H1 (cell line): Measurements from ENCODE around the gene HOXB7.

Experiments
- BRCA1 ChIP-seq: IDR thresholded peaks from 2 replicates; pipeline ENCODE4 v1.6.1; 2012; ENCODE audit warnings: low read depth, low read length, improper control_type of control experiment
- EP300 ChIP-seq, 2 experiments: IDR thresholded peaks; 1 replicate in 1 of 2; 2 replicates in 1 of 2; pipeline ENCODE4 v1.6.1; 2011 to 2012; ENCODE audit warnings: low read depth in 2 of 2, low read length in 2 of 2, mild to moderate bottlenecking in 2 of 2, borderline replicate concordance in 1 of 2, inconsistent platforms in 1 of 2, moderate library complexity in 1 of 2
- GABPA ChIP-seq: IDR thresholded peaks from 2 replicates; pipeline ENCODE4 v1.6.1; 2011; ENCODE audit warnings: mild to moderate bottlenecking, low read length, moderate library complexity, borderline replicate concordance; ENCODE audit not compliant: insufficient read depth
- GTF2F1 ChIP-seq: IDR thresholded peaks from 2 replicates; pipeline ENCODE4 v1.6.1; 2012; ENCODE audit warnings: low read depth, low read length, improper control_type of control experiment, borderline replicate concordance
- HDAC6 ChIP-seq: IDR thresholded peaks from one replicate; pipeline ENCODE4 v1.7.1; 2012; ENCODE audit warnings: low read depth, mild to moderate bottlenecking, inconsistent platforms, low read length, moderate library complexity
- POLR2A ChIP-seq, 2 experiments: IDR thresholded peaks; 1 replicate in 1 of 2; 2 replicates in 1 of 2; pipeline ENCODE4 v1.6.1; 2011; ENCODE audit warnings: low read depth in 2 of 2, low read length in 2 of 2, mild to moderate bottlenecking in 2 of 2; ENCODE audit errors: control extremely low read depth in 1 of 2
- POLR2AphosphoS5 ChIP-seq: IDR thresholded peaks from 2 replicates; pipeline ENCODE4 v1.6.1; 2011; ENCODE audit warnings: low read depth, low read length
- RFX5 ChIP-seq: IDR thresholded peaks from 2 replicates; pipeline ENCODE4 v1.6.1; 2011; ENCODE audit warnings: low read depth, low read length, improper control_type of control experiment, borderline replicate concordance
- SIRT6 ChIP-seq: IDR thresholded peaks from one replicate; pipeline ENCODE4 v1.7.1; 2012; ENCODE audit warnings: low read length, inconsistent platforms
- TEAD4 ChIP-seq: IDR thresholded peaks from 2 replicates; pipeline ENCODE4 v1.6.1; 2012; ENCODE audit warnings: low read depth, low read length, inconsistent platforms, mixed read lengths
- ZNF274 ChIP-seq: IDR thresholded peaks from 2 replicates; pipeline ENCODE4 v1.7.0; 2012; ENCODE audit warnings: low read length, borderline replicate concordance; ENCODE audit errors: extremely low read depth
- TF ChIP-seq, protein P1 (sequence below), 3 experiments: IDR thresholded peaks; 1 replicate in 2 of 3; 2 replicates in 1 of 3; pipeline versions ENCODE4 v1.5.1 to v1.6.1; 2011; ENCODE audit warnings: low read length in 3 of 3, mild to moderate bottlenecking in 3 of 3, inconsistent platforms in 2 of 3, low read depth in 1 of 3, moderate library complexity in 1 of 3; ENCODE audit not compliant: insufficient read depth in 1 of 3; ENCODE audit errors: control extremely low read depth in 1 of 3
- TF ChIP-seq, protein P2 (sequence below): IDR thresholded peaks from 2 replicates; pipeline ENCODE4 v1.6.1; 2011; ENCODE audit warnings: low read depth, mild to moderate bottlenecking, low read length; ENCODE audit not compliant: insufficient read depth

DNA sequence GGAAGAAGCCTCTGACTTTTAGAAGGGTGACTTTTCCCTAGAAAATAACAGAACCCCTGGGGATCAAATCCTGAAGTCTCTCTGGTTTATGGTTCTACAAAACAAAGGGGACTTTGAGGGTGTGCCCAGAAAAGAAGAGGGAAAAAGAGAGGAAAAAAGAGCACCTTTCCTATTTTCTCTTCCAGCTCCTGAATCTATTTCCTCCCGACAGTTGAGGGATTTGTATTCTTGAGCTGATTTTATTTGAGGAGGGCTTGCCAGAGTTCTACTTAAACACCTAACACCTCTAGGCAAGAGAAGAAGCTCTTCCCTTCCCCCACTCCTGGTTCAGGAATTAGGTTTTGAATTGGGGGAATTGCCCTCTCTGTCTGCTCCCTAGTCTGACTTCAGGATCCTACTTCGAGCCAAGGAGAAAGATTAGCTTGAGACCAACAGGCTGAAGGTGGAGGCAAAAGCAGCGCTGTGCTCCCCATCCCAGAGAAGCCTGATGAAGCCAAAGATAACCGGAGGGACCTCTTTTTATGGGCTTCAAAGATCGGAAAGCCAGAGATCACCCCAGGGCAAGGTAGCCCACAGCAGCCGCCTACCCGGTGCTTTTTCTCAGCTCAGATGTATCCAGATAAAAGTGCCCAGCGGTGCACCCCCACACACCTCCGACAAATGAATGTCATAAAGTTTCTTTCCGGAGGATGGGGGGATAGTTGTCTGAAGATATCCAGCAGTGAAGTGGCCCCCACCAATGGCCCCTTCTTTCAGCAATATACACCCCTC lies 21.6 kb downstream of the HOXB7 start:
- TF ChIP-seq GABPA (no peak), ZNF274 (no peak), POLR2A (IDR thresholded peaks at IDR 0.05; ENCODE audit: control extremely low read depth in 1 of 2, low read depth in 2 of 2, low read length in 2 of 2) (no peak), POLR2AphosphoS5 (no peak), BRCA1 (no peak), GTF2F1 (no peak), HDAC6 (no peak), EP300 (IDR thresholded peaks at IDR 0.05; ENCODE audit: borderline replicate concordance in 1 of 2, low read depth in 2 of 2, low read length in 2 of 2) (no peak), SIRT6 (no peak), RFX5 (no peak), TEAD4 (no peak)
- TF ChIP-seq, protein P1, sequence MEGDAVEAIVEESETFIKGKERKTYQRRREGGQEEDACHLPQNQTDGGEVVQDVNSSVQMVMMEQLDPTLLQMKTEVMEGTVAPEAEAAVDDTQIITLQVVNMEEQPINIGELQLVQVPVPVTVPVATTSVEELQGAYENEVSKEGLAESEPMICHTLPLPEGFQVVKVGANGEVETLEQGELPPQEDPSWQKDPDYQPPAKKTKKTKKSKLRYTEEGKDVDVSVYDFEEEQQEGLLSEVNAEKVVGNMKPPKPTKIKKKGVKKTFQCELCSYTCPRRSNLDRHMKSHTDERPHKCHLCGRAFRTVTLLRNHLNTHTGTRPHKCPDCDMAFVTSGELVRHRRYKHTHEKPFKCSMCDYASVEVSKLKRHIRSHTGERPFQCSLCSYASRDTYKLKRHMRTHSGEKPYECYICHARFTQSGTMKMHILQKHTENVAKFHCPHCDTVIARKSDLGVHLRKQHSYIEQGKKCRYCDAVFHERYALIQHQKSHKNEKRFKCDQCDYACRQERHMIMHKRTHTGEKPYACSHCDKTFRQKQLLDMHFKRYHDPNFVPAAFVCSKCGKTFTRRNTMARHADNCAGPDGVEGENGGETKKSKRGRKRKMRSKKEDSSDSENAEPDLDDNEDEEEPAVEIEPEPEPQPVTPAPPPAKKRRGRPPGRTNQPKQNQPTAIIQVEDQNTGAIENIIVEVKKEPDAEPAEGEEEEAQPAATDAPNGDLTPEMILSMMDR (IDR thresholded peaks at IDR 0.05; ENCODE audit: control extremely low read depth in 1 of 3, insufficient read depth in 1 of 3, low read depth in 1 of 3, low read length in 3 of 3): no peak
- TF ChIP-seq, protein P2, sequence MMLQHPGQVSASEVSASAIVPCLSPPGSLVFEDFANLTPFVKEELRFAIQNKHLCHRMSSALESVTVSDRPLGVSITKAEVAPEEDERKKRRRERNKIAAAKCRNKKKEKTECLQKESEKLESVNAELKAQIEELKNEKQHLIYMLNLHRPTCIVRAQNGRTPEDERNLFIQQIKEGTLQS: no peak
